Epidermal melanocyte (primary cell): ENCODE data around the gene ZNRF3.
"Not testable (repeated sequence)": the region's sequence is repeated elsewhere in the genome, so short reads cannot be mapped to it uniquely, and the experiment has no call there.

Source experiments
- DNase-seq: peaks from one replicate; pipeline ENCODE4 v3.0.0; 2011; ENCODE audit warnings: low spot score; ENCODE audit not compliant: insufficient read length

Gene ZNRF3

GRCh38 chr22:28931844-28932567 lies 48.6 kb downstream of the ZNRF3 start:
- DNase-seq: no peak

- no peak for DNase-seq
These were observed 49.9 kb downstream of the ZNRF3 start for GRCh38 chr22:28933321-28933720.

- DNase-seq: no peak
These were observed 50.7 kb downstream of the ZNRF3 start for GRCh38 chr22:28934026-28934425.

- DNase-seq: no peak
These were observed 51.8 kb downstream of the ZNRF3 start for GRCh38 chr22:28935140-28935539.

GRCh38 chr22:28935713-28936112 lies 52.3 kb downstream of the ZNRF3 start:
- no peak for DNase-seq

GRCh38 chr22:28936200-28936599 lies 52.8 kb downstream of the ZNRF3 start:
- DNase-seq: no peak

GRCh38 chr22:28937206-28938025 lies 54.0 kb downstream of the ZNRF3 start:
- DNase-seq: peak; percentile 47

GRCh38 chr22:28938286-28938833 lies 55.0 kb downstream of the ZNRF3 start:
- DNase-seq: no peak

- DNase-seq: no peak
These were observed 56.0 kb downstream of the ZNRF3 start for GRCh38 chr22:28939394-28939793.

- DNase-seq: no peak
These were observed 56.6 kb downstream of the ZNRF3 start for GRCh38 chr22:28939932-28940331.

- DNase-seq: no peak
These were observed 57.1 kb downstream of the ZNRF3 start for GRCh38 chr22:28940441-28940840.

GRCh38 chr22:28942333-28942732 lies 59.0 kb downstream of the ZNRF3 start:
- no peak for DNase-seq

- no peak for DNase-seq
These were observed 59.6 kb downstream of the ZNRF3 start for GRCh38 chr22:28942801-28943500.

- no peak for DNase-seq
These were observed 60.1 kb downstream of the ZNRF3 start for GRCh38 chr22:28943501-28943879.

GRCh38 chr22:28947125-28947524 lies 63.8 kb downstream of the ZNRF3 start:
- no peak for DNase-seq

- DNase-seq: no peak
These were observed 65.1 kb downstream of the ZNRF3 start for GRCh38 chr22:28948424-28948823.

GRCh38 chr22:28948860-28949551 lies 65.6 kb downstream of the ZNRF3 start:
- not testable (repeated sequence) for DNase-seq

- DNase-seq: no peak
These were observed 66.4 kb downstream of the ZNRF3 start for GRCh38 chr22:28949788-28950187.

- no peak for DNase-seq
These were observed 67.4 kb downstream of the ZNRF3 start for GRCh38 chr22:28950617-28951411.

- no peak for DNase-seq
These were observed 68.2 kb downstream of the ZNRF3 start for GRCh38 chr22:28951530-28951929.
